ENCODE results near the gene CEP112.
"Not testable (repeated sequence)": the region's sequence is repeated elsewhere in the genome, so short reads cannot be mapped to it uniquely, and the experiment has no call there.

- not testable (repeated sequence) for TF ChIP-seq ARNTL (CRISPR knock-in tag; IDR thresholded peaks at IDR 0.05; ENCODE audit: borderline replicate concordance, low read depth); BACH2 (CRISPR knock-in tag; IDR thresholded peaks at IDR 0.05; ENCODE audit: borderline replicate concordance); ZNF8 (CRISPR knock-in tag; IDR thresholded peaks at IDR 0.05); ZFP3 (CRISPR knock-in tag; IDR thresholded peaks at IDR 0.05); TOX (CRISPR knock-in tag; IDR thresholded peaks at IDR 0.05; ENCODE audit: borderline replicate concordance); PATZ1 (CRISPR knock-in tag; IDR thresholded peaks at IDR 0.05; ENCODE audit: borderline replicate concordance); ZNF565 (CRISPR knock-in tag; conservative IDR thresholded peaks at IDR 0.05; ENCODE audit: low read depth); RARB (CRISPR knock-in tag; IDR thresholded peaks at IDR 0.05); CSDC2 (CRISPR knock-in tag; IDR thresholded peaks at IDR 0.05); TCF4 (CRISPR knock-in tag; IDR thresholded peaks at IDR 0.05; ENCODE audit: borderline replicate concordance)
- TF ChIP-seq, protein P1, sequence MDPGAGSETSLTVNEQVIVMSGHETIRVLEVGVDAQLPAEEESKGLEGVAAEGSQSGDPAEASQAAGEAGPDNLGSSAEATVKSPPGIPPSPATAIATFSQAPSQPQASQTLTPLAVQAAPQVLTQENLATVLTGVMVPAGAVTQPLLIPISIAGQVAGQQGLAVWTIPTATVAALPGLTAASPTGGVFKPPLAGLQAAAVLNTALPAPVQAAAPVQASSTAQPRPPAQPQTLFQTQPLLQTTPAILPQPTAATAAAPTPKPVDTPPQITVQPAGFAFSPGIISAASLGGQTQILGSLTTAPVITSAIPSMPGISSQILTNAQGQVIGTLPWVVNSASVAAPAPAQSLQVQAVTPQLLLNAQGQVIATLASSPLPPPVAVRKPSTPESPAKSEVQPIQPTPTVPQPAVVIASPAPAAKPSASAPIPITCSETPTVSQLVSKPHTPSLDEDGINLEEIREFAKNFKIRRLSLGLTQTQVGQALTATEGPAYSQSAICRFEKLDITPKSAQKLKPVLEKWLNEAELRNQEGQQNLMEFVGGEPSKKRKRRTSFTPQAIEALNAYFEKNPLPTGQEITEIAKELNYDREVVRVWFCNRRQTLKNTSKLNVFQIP (CRISPR knock-in tag; IDR thresholded peaks at IDR 0.05; ENCODE audit: borderline replicate concordance, low read depth) = not testable (repeated sequence)
These were observed 36.9 kb downstream of the CEP112 start for GRCh38 chr17:66155055-66155454.
